Lung (tissue), 12 donors: Measurements from ENCODE around the gene FCN1. TPM values are rescaled to one million over a fixed set of nuclear protein-coding genes. Genes with fewer than 3 reads are reported as not detected.
A peak's percentile ranks its signal among the peaks of the same experiment; 100 is the strongest.

ENCODE experiments used
- ATAC-seq: fragments of 200-7000 bp; cut with Tn5 transposase; one replicate; pipeline ENCODE4 v1.9.1; 2020; ENCODE audit warnings: moderate number of reproducible peaks; ENCODE audit not compliant: insufficient read depth, low FRiP score
- DNase-seq, 3 donors: peaks; one replicate each; pipeline ENCODE4 v3.0.0-alpha.2; 2013 to 2017
- H3K27ac ChIP-seq, 2 donors: one replicate each; pipeline ENCODE4 v1.5.1; 2013; ENCODE audit warnings: mild to moderate bottlenecking in 2 of 2, moderate library complexity in 2 of 2, control low read depth in 1 of 2, inconsistent platforms in 1 of 2, low read depth in 1 of 2, low read length in 1 of 2
- H3K27me3 ChIP-seq, 3 donors: one replicate each; pipeline ENCODE4 v1.5.1; 2013; ENCODE audit warnings: low read length in 2 of 3; ENCODE audit not compliant: control insufficient read depth in 3 of 3, insufficient read depth in 3 of 3
- H3K36me3 ChIP-seq, 4 donors: one replicate each; pipeline ENCODE4 v1.5.1; 2013; ENCODE audit warnings: low read length in 4 of 4, mild to moderate bottlenecking in 1 of 4, moderate library complexity in 1 of 4; ENCODE audit not compliant: control insufficient read depth in 4 of 4, insufficient read depth in 4 of 4
- H3K4me1 ChIP-seq, 5 donors: one replicate each; pipeline ENCODE4 v1.5.1; 2013; ENCODE audit warnings: low read length in 5 of 5, mild to moderate bottlenecking in 2 of 5, moderate library complexity in 1 of 5; ENCODE audit not compliant: control insufficient read depth in 5 of 5, insufficient read depth in 5 of 5
- H3K4me3 ChIP-seq: one replicate; pipeline ENCODE4 v1.5.1; 2013; ENCODE audit warnings: mild to moderate bottlenecking, control low read depth, moderate library complexity
- H3K9ac ChIP-seq, 2 donors: one replicate each; pipeline ENCODE4 v1.5.1; 2013; ENCODE audit warnings: low read length in 2 of 2, control low read depth in 1 of 2; ENCODE audit not compliant: insufficient read depth in 1 of 2
- H3K9me3 ChIP-seq, 4 donors: one replicate each; pipeline ENCODE4 v1.5.1; 2013; ENCODE audit warnings: low read length in 3 of 4, mild to moderate bottlenecking in 1 of 4, moderate library complexity in 1 of 4; ENCODE audit not compliant: control insufficient read depth in 4 of 4, insufficient read depth in 3 of 4
- CTCF ChIP-seq: IDR thresholded peaks from 2 replicates; pipeline ENCODE4 v1.5.1; 2012; ENCODE audit warnings: mild to moderate bottlenecking; ENCODE audit errors: control extremely low read depth, extremely low read depth
- WGBS, 2 donors: extraction: QIAGEN DNeasy Blood & Tissue Kit; methylation state at CpG; one replicate each; pipeline ENCODE4 v1.1.7; 2013; 5-methylcytosine and 5-hydroxymethylcytosine counted together
- polyA plus RNA-seq, 2 donors: library from polyadenylated mRNA; stranded (reverse); fragments of 200-250 nt; gene quantifications; one replicate each; pipeline ENCODE4 v1.2.1, GENCODE V29; 2013
- total RNA-seq, 2 donors: library from RNA; depleted of rRNA in 1 of 2; stranded (reverse); fragments of >200 nt in 1 of 2; gene quantifications; one replicate each; pipeline ENCODE4 v1.2.1, GENCODE V29; 2014 to 2021
- donor health status: control.
- donor health status: control.
- donor health status: Bipolar disorder and iron deficiency.
- donor health status: healthy.
- donor health status: DM: yes; HTN: yes; CAD: no.

FCN1 gene
- total and polyA plus RNA-seq, 4 donors = 18.7 to 149 (median 48.2) TPM

DNA sequence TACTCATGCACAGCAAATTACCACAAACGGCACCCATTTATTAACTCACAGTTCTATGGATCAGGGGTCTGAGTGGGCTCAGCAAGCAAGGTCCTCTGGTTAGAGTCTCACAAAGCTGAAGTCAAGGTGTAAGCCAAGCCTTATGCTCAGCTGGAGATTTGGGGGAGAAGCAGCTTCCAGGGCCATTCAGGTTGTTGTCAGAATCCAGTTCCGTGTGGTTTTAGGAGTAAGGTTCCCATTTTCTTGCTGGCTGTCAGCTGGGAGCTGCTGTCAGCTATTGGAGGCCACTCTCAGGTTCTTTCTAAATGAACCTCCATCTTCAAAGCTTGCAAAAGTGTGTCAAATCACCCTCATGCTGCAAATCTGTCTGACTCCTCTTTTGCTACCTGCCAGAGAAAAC lies 19.4 kb downstream of the FCN1 start:
- no peak for TF ChIP-seq CTCF
- WGBS, 2 donors = 49 to 50% methylated on average over 2 of the region's 2 CpGs
- H3K9me3 ChIP-seq = peaks cover 0 to 8% (median 2%) of the 10 kb centered on the region in 4 donors
- H3K4me1 ChIP-seq = peaks cover 0 to 23% (median 9%) of the 10 kb centered on the region in 5 donors
- no peak overlapping the region for H3K9ac ChIP-seq
- H3K4me3 ChIP-seq = no peak overlapping the region
- H3K27me3 ChIP-seq = no peaks in the 10 kb centered on the region
- DNase-seq (no peak), ATAC-seq (no peak)
- peak overlapping the region in 1 of 2 donors; percentile 30 for H3K27ac ChIP-seq
- H3K36me3 ChIP-seq = no peaks in the 10 kb centered on the region

GRCh38 chr9:134897584-134898170 lies 20.0 kb downstream of the FCN1 start:
- H3K9ac ChIP-seq = no peak overlapping the region
- no peak for TF ChIP-seq CTCF
- DNase-seq (peak in 1 of 3 donors; percentile 39), ATAC-seq (no peak)
- H3K36me3 ChIP-seq = no peaks in the 10 kb centered on the region
- peak overlapping the region; percentile 5 to 30 for H3K27ac ChIP-seq
- 51 to 66% methylated on average over 2 of the region's 2 CpGs for WGBS, 2 donors
- peaks cover 0 to 8% (median 2%) of the 10 kb centered on the region in 4 donors for H3K9me3 ChIP-seq
- H3K4me1 ChIP-seq = peaks cover 0 to 23% (median 9%) of the 10 kb centered on the region in 5 donors
- H3K4me3 ChIP-seq = no peak overlapping the region
- no peaks in the 10 kb centered on the region for H3K27me3 ChIP-seq

GRCh38 chr9:134896834-134897583 lies 20.7 kb downstream of the FCN1 start:
- Histone ChIP-seq H3K27ac (peak overlapping the region in 1 of 2 donors; percentile 43), H3K9me3 (peaks cover 0 to 8% (median 2%) of the 10 kb centered on the region in 4 donors), H3K27me3 (no peaks in the 10 kb centered on the region), H3K4me3 (no peak overlapping the region), H3K4me1 (peaks cover 0 to 23% (median 9%) of the 10 kb centered on the region in 5 donors), H3K36me3 (no peaks in the 10 kb centered on the region), H3K9ac (no peak overlapping the region)
- ATAC-seq (no peak), DNase-seq (peak in 2 of 3 donors; percentile 44 to 50)
- WGBS, 2 donors = 64 to 85% methylated on average over 14 of the region's 14 CpGs
- no peak for TF ChIP-seq CTCF
